ENCODE measurements around the gene SGSM2.

DNA sequence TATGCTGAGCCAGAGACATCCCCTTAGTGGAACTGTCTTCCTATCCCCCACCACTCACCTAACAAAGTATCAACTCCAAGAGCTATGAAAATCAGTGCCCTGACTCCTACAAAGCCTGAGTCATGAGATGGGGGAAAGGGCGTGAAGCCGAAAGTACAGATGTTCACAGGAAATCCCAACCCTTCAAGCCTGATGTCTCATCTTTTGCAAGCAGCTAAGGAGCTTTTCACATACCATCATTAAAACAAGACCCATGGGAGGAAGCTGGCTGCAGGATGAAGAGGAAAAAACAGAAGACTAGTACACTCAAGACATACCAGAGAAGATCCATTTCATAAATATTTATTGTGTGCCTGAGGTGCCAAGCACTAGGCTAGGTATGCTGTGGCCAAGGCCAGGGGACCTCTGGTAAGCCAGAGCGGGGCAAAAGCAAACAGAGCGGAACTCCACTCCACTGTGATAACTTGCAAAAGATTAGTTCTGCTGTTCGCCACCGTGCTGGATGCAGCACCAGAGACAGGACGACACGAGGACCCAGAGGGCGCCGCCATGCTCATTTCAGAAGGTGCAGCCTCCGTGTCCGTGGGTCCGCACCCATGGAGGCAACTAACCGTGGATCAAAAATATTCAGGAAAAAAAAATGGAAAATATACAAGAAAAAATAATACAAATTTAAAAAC lies 68.1 kb downstream of the SGSM2 start:
- TF ChIP-seq PAX5 (IDR thresholded peaks at IDR 0.05; ENCODE audit: insufficient read depth, low read length, severe bottlenecking): no peak
- no peak for TF ChIP-seq POLR2AphosphoS5 (IDR thresholded peaks at IDR 0.05; ENCODE audit: low read depth, low read length)
- TF ChIP-seq POLR2A (IDR thresholded peaks at IDR 0.05; ENCODE audit: low read depth, low read length): no peak
- TF ChIP-seq SPI1 (IDR thresholded peaks at IDR 0.05; ENCODE audit: low read depth, low read length): no peak
- no peak for TF ChIP-seq TAF1 (IDR thresholded peaks at IDR 0.05; ENCODE audit: low read depth, low read length)

Measured in GM12891 (cell line).